HEK293 (cell line): Measurements from ENCODE around the gene S100A12.

Experiments used
- CTCF ChIA-PET: fragments of 350-600 bp; formaldehyde crosslinking; extraction: SDS; loops from one replicate; lab custom pipeline; 2021; ENCODE audit warnings: antibody characterized with exemption; lab: Yijun Ruan, JAX
- POLR2A ChIA-PET: fragments of 300-600 bp; formaldehyde crosslinking; extraction: SDS; loops from one replicate; lab custom pipeline; 2020; ENCODE audit warnings: antibody characterized with exemption, inconsistent platforms; lab: Yijun Ruan, JAX
- H3K27ac ChIP-seq: fragments of 200-500 bp; sonication (Bioruptor generic); 2 replicates; pipeline ENCODE4 v1.5.1; 2014; ENCODE audit warnings: low read depth, low read length, control low read depth, inconsistent platforms; ENCODE audit errors: extremely low read depth
- H3K36me3 ChIP-seq, 2 experiments: fragments of 200-500 bp in 1 of 2; sonication (Bioruptor generic) in 1 of 2; 1 replicate in 1 of 2; 2 replicates in 1 of 2; pipeline ENCODE4 v1.5.1; 2014 to 2017; ENCODE audit warnings: inconsistent platforms in 2 of 2, low read length in 2 of 2; ENCODE audit not compliant: control insufficient read depth in 2 of 2, insufficient read depth in 1 of 2
- H3K4me1 ChIP-seq: fragments of 200-500 bp; sonication (Bioruptor generic); 2 replicates; pipeline ENCODE4 v1.5.1; 2014; ENCODE audit warnings: mild to moderate bottlenecking, low read length, inconsistent platforms; ENCODE audit not compliant: control insufficient read depth, insufficient read depth
- H3K4me3 ChIP-seq: 2 replicates; pipeline ENCODE4 v1.5.1; 2011; ENCODE audit warnings: low read depth, mild to moderate bottlenecking, control low read depth, low read length, moderate library complexity
- H3K9me3 ChIP-seq: fragments of 200-500 bp; sonication (Bioruptor generic); 2 replicates; pipeline ENCODE4 v1.5.1; 2014; ENCODE audit warnings: low read depth, low read length, inconsistent platforms; ENCODE audit not compliant: control insufficient read depth, insufficient read depth
- HOXD13 ChIP-seq: sonication (generic); formaldehyde crosslinking; IDR thresholded peaks from 2 replicates; pipeline ENCODE4 v1.8.0; 2022; ENCODE audit warnings: missing genetic modification reagents, borderline replicate concordance
- IKZF3 ChIP-seq: fragments of 450-650 bp; IDR thresholded peaks from 2 replicates; pipeline ENCODE4 v1.5.0; 2018; ENCODE audit warnings: missing biosample characterization, mild to moderate bottlenecking, missing genetic modification characterization, moderate library complexity
- KLF1 ChIP-seq: fragments of 450-650 bp; formaldehyde crosslinking; IDR thresholded peaks from 2 replicates; pipeline ENCODE4 v1.5.1; 2016; ENCODE audit warnings: missing biosample characterization, missing genetic modification characterization
- KLF7 ChIP-seq: fragments of 450-650 bp; formaldehyde crosslinking; IDR thresholded peaks from 2 replicates; pipeline ENCODE4 v1.5.1; 2016; ENCODE audit warnings: missing biosample characterization, missing genetic modification characterization, borderline replicate concordance
- KLF8 ChIP-seq: fragments of 450-650 bp; formaldehyde crosslinking; IDR thresholded peaks from 2 replicates; pipeline ENCODE4 v1.5.1; 2016; ENCODE audit warnings: missing biosample characterization, missing genetic modification characterization
- REPIN1 ChIP-seq: fragments of 450-650 bp; formaldehyde crosslinking; IDR thresholded peaks from 2 replicates; pipeline ENCODE4 v1.5.1; 2017; ENCODE audit warnings: missing biosample characterization, missing genetic modification characterization, low read depth
- TRIM28 ChIP-seq: IDR thresholded peaks from 2 replicates; pipeline ENCODE4 v1.6.1; 2011; ENCODE audit warnings: low read length, control low read depth, borderline replicate concordance
- YY2 ChIP-seq: fragments of 450-650 bp; formaldehyde crosslinking; IDR thresholded peaks from 2 replicates; pipeline ENCODE4 v1.5.1; 2016; ENCODE audit warnings: missing biosample characterization, missing genetic modification characterization
- ZFP69B ChIP-seq: fragments of 450-650 bp; formaldehyde crosslinking; IDR thresholded peaks from 2 replicates; pipeline ENCODE4 v1.5.1; 2016; ENCODE audit warnings: missing biosample characterization, missing genetic modification characterization
- ZIC2 ChIP-seq: fragments of 450-650 bp; formaldehyde crosslinking; IDR thresholded peaks from 2 replicates; pipeline ENCODE4 v1.5.1; 2016; ENCODE audit warnings: missing biosample characterization, missing genetic modification characterization
- ZNF133 ChIP-seq: fragments of 450-650 bp; formaldehyde crosslinking; IDR thresholded peaks from 2 replicates; pipeline ENCODE4 v1.5.1; 2016; ENCODE audit warnings: missing biosample characterization, missing genetic modification characterization
- ZNF266 ChIP-seq: fragments of 450-650 bp; formaldehyde crosslinking; IDR thresholded peaks from 2 replicates; pipeline ENCODE4 v1.5.1; 2016; ENCODE audit warnings: missing biosample characterization, missing genetic modification characterization, low read depth
- ZNF350 ChIP-seq: fragments of 450-650 bp; formaldehyde crosslinking; IDR thresholded peaks from 2 replicates; pipeline ENCODE4 v1.5.0; 2017; ENCODE audit warnings: missing biosample characterization, mild to moderate bottlenecking, missing genetic modification characterization
- ZNF416 ChIP-seq: fragments of 450-650 bp; formaldehyde crosslinking; IDR thresholded peaks from 2 replicates; pipeline ENCODE4 v1.5.1; 2016; ENCODE audit warnings: missing biosample characterization, missing genetic modification characterization
- ZNF433 ChIP-seq: fragments of 450-650 bp; formaldehyde crosslinking; IDR thresholded peaks from 2 replicates; pipeline ENCODE4 v1.5.1; 2016; ENCODE audit warnings: missing biosample characterization, missing genetic modification characterization, low read depth
- ZNF571 ChIP-seq: fragments of 450-650 bp; formaldehyde crosslinking; IDR thresholded peaks from 2 replicates; pipeline ENCODE4 v1.5.0; 2017; ENCODE audit warnings: missing biosample characterization, missing genetic modification characterization
- ZNF624 ChIP-seq: fragments of 450-650 bp; formaldehyde crosslinking; IDR thresholded peaks from 2 replicates; pipeline ENCODE4 v1.5.1; 2017; ENCODE audit warnings: missing biosample characterization, missing genetic modification characterization
- ZNF843 ChIP-seq: fragments of 450-650 bp; formaldehyde crosslinking; IDR thresholded peaks from 2 replicates; pipeline ENCODE4 v1.5.1; 2016; ENCODE audit warnings: missing biosample characterization, missing genetic modification characterization
- ZSCAN16 ChIP-seq: fragments of 450-650 bp; formaldehyde crosslinking; IDR thresholded peaks from 2 replicates; pipeline ENCODE4 v1.5.1; 2016; ENCODE audit warnings: missing biosample characterization, missing genetic modification characterization
- ZXDB ChIP-seq: fragments of 450-650 bp; formaldehyde crosslinking; IDR thresholded peaks from 2 replicates; pipeline ENCODE4 v1.5.1; 2016; ENCODE audit warnings: missing biosample characterization, missing genetic modification characterization
- TF ChIP-seq, protein P1 (sequence below): fragments of 450-650 bp; formaldehyde crosslinking; IDR thresholded peaks from 2 replicates; pipeline ENCODE4 v1.5.1; 2016; ENCODE audit warnings: missing biosample characterization, missing genetic modification characterization, borderline replicate concordance
- TF ChIP-seq, protein P2 (sequence below): fragments of 450-650 bp; formaldehyde crosslinking; IDR thresholded peaks from 2 replicates; pipeline ENCODE4 v1.5.1; 2016; ENCODE audit warnings: missing biosample characterization, missing genetic modification characterization
- TF ChIP-seq, protein P3 (sequence below): fragments of 450-650 bp; formaldehyde crosslinking; IDR thresholded peaks from 2 replicates; pipeline ENCODE4 v1.5.1; 2017; ENCODE audit warnings: missing biosample characterization, missing genetic modification characterization
- TF ChIP-seq, protein P4 (sequence below): fragments of 450-650 bp; formaldehyde crosslinking; IDR thresholded peaks from 2 replicates; pipeline ENCODE4 v1.5.1; 2016; ENCODE audit warnings: missing biosample characterization, missing genetic modification characterization
- TF ChIP-seq, protein P5 (sequence below): fragments of 450-650 bp; formaldehyde crosslinking; IDR thresholded peaks from 2 replicates; pipeline ENCODE4 v1.5.1; 2016; ENCODE audit warnings: missing biosample characterization, missing genetic modification characterization
- TF ChIP-seq, protein P6 (sequence below): fragments of 450-650 bp; IDR thresholded peaks from 2 replicates; pipeline ENCODE4 v1.5.1; 2018; ENCODE audit warnings: missing biosample characterization, missing genetic modification characterization

Gene S100A12

DNA sequence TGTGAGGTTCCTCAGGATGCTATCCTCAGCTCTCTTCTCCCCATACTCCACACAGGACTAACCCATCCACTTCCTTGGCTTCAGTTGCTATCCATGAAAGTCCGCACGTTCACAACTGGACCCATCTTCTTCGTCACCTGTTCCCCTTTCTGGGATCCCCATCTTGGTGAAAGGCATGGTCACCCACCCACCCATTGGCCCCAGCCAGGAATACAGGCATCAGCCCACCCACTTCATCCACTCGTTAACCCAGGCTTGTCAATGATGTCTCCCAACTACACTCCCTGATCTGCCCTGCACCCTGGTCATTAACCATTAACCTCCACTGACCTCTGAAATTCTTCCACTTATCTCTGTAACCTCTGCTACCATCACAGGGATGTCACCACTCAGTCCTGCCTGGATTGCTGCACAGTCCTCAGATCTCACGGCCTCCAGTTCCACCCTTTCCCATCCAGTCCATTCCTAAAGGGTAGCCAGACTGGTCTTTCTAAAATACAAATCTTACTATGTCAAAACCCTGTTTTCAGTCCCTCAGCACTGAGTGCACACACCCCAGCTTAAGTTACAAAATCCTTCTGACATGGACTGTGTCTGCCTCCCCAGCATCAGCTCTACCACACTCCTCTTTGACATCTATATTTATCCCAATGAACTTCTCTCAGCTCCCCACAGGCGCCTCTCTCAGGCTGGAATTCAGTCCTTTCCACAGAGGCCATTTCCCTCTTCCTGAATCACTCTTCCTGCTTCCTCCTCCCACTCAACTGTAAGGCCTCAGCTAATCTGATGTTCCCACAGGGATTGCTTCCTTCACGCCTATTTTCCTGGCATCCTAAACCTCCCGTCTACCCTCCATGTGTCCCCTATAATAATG lies 37.2 kb downstream of the S100A12 start:
- TF ChIP-seq TRIM28 (no peak), ZNF571 (no peak), ZNF416 (no peak), ZNF624 (no peak), ZXDB (tag by site-specific recombination) (no peak), ZNF266 (tag by site-specific recombination) (no peak), ZNF843 (tag by site-specific recombination) (no peak), KLF8 (tag by site-specific recombination) (no peak), ZFP69B (tag by site-specific recombination) (no peak), HOXD13 (CRISPR knock-in tag) (no peak), IKZF3 (tag by site-specific recombination) (no peak), ZNF133 (tag by site-specific recombination) (no peak), ZNF350 (no peak)
- TF ChIP-seq, protein P1, sequence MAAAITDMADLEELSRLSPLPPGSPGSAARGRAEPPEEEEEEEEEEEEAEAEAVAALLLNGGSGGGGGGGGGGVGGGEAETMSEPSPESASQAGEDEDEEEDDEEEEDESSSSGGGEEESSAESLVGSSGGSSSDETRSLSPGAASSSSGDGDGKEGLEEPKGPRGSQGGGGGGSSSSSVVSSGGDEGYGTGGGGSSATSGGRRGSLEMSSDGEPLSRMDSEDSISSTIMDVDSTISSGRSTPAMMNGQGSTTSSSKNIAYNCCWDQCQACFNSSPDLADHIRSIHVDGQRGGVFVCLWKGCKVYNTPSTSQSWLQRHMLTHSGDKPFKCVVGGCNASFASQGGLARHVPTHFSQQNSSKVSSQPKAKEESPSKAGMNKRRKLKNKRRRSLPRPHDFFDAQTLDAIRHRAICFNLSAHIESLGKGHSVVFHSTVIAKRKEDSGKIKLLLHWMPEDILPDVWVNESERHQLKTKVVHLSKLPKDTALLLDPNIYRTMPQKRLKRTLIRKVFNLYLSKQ (tag by site-specific recombination): no peak
- TF ChIP-seq, protein P2, sequence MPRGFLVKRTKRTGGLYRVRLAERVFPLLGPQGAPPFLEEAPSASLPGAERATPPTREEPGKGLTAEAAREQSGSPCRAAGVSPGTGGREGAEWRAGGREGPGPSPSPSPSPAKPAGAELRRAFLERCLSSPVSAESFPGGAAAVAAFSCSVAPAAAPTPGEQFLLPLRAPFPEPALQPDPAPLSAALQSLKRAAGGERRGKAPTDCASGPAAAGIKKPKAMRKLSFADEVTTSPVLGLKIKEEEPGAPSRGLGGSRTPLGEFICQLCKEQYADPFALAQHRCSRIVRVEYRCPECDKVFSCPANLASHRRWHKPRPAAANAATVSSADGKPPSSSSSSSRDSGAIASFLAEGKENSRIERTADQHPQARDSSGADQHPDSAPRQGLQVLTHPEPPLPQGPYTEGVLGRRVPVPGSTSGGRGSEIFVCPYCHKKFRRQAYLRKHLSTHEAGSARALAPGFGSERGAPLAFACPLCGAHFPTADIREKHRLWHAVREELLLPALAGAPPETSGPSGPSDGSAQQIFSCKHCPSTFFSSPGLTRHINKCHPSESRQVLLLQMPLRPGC (tag by site-specific recombination): no peak
- TF ChIP-seq, protein P3, sequence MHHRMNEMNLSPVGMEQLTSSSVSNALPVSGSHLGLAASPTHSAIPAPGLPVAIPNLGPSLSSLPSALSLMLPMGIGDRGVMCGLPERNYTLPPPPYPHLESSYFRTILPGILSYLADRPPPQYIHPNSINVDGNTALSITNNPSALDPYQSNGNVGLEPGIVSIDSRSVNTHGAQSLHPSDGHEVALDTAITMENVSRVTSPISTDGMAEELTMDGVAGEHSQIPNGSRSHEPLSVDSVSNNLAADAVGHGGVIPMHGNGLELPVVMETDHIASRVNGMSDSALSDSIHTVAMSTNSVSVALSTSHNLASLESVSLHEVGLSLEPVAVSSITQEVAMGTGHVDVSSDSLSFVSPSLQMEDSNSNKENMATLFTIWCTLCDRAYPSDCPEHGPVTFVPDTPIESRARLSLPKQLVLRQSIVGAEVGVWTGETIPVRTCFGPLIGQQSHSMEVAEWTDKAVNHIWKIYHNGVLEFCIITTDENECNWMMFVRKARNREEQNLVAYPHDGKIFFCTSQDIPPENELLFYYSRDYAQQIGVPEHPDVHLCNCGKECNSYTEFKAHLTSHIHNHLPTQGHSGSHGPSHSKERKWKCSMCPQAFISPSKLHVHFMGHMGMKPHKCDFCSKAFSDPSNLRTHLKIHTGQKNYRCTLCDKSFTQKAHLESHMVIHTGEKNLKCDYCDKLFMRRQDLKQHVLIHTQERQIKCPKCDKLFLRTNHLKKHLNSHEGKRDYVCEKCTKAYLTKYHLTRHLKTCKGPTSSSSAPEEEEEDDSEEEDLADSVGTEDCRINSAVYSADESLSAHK: no peak
- TF ChIP-seq, protein P4, sequence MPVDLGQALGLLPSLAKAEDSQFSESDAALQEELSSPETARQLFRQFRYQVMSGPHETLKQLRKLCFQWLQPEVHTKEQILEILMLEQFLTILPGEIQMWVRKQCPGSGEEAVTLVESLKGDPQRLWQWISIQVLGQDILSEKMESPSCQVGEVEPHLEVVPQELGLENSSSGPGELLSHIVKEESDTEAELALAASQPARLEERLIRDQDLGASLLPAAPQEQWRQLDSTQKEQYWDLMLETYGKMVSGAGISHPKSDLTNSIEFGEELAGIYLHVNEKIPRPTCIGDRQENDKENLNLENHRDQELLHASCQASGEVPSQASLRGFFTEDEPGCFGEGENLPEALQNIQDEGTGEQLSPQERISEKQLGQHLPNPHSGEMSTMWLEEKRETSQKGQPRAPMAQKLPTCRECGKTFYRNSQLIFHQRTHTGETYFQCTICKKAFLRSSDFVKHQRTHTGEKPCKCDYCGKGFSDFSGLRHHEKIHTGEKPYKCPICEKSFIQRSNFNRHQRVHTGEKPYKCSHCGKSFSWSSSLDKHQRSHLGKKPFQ: no peak
- H3K9me3 ChIP-seq: no peaks in the 10 kb centered on the region
- no peak overlapping the region for H3K4me3 ChIP-seq
- H3K36me3 ChIP-seq: no peaks in the 10 kb centered on the region
- no peaks in the 10 kb centered on the region for H3K4me1 ChIP-seq
- ChIA-PET POLR2A (no interaction called here), CTCF (interaction anchor here (1.8 kb wide), 1 partner anchor 14 kb away, joined by 6 read pairs; no protein-coding TSS in a partner anchor)
- H3K27ac ChIP-seq: no peak overlapping the region

DNA sequence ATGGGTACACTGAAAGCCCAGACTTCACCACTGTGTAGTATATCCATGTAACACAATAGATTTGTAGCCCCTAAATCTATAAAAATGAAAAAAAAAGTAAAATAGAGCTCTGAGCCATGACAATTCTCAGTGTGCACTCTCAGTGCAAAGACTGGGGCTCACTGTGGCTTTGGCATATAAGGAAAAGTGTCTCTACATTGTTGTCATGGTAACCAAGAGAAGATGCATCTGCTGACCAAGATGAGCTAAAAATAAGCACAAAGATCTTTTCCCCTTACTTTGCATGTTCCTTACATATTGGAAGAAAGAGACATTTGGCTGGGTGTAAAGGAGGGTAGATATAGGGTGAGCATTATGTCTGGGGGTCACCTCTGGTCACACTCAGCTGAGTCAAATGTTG lies 38.8 kb downstream of the S100A12 start:
- H3K9me3 ChIP-seq: no peaks in the 10 kb centered on the region
- CTCF ChIA-PET: interaction anchor here (1.8 kb wide), 1 partner anchor 16 kb away, joined by 6 read pairs; no protein-coding TSS in a partner anchor
- POLR2A ChIA-PET: no interaction called here
- TF ChIP-seq ZIC2 (tag by site-specific recombination) (no peak), ZNF433 (tag by site-specific recombination) (no peak), KLF7 (no peak), ZNF266 (tag by site-specific recombination) (no peak), REPIN1 (tag by site-specific recombination) (no peak), IKZF3 (tag by site-specific recombination) (no peak), KLF8 (tag by site-specific recombination) (no peak), KLF1 (tag by site-specific recombination) (no peak), ZSCAN16 (tag by site-specific recombination) (no peak), YY2 (tag by site-specific recombination) (no peak)
- TF ChIP-seq, protein P5, sequence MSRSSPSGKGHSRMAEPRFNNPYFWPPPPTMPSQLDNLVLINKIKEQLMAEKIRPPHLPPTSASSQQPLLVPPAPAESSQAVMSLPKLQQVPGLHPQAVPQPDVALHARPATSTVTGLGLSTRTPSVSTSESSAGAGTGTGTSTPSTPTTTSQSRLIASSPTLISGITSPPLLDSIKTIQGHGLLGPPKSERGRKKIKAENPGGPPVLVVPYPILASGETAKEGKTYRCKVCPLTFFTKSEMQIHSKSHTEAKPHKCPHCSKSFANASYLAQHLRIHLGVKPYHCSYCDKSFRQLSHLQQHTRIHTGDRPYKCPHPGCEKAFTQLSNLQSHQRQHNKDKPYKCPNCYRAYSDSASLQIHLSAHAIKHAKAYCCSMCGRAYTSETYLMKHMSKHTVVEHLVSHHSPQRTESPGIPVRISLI (tag by site-specific recombination): no peak
- TF ChIP-seq, protein P6, sequence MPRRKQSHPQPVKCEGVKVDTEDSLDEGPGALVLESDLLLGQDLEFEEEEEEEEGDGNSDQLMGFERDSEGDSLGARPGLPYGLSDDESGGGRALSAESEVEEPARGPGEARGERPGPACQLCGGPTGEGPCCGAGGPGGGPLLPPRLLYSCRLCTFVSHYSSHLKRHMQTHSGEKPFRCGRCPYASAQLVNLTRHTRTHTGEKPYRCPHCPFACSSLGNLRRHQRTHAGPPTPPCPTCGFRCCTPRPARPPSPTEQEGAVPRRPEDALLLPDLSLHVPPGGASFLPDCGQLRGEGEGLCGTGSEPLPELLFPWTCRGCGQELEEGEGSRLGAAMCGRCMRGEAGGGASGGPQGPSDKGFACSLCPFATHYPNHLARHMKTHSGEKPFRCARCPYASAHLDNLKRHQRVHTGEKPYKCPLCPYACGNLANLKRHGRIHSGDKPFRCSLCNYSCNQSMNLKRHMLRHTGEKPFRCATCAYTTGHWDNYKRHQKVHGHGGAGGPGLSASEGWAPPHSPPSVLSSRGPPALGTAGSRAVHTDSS: no peak

More for the DNA sequence above, 38.8 kb downstream of the S100A12 start:
- Histone ChIP-seq H3K36me3 (no peaks in the 10 kb centered on the region), H3K4me1 (no peaks in the 10 kb centered on the region), H3K4me3 (no peak overlapping the region), H3K27ac (no peak overlapping the region)
